ENCODE measurements around the gene DLGAP3. TPM values are rescaled to one million over a fixed set of nuclear protein-coding genes. Genes with fewer than 3 reads are reported as not detected.

DLGAP3 gene
- total and polyA plus RNA-seq, 4 donors: 0.05 to 0.19 (median 0.08) TPM

GRCh38 chr1:34865981-34866761 is 63.3 kb downstream of the DLGAP3 start (continued):
- TF ChIP-seq ZBTB33 (IDR thresholded peaks at IDR 0.05): no peak

DNA sequence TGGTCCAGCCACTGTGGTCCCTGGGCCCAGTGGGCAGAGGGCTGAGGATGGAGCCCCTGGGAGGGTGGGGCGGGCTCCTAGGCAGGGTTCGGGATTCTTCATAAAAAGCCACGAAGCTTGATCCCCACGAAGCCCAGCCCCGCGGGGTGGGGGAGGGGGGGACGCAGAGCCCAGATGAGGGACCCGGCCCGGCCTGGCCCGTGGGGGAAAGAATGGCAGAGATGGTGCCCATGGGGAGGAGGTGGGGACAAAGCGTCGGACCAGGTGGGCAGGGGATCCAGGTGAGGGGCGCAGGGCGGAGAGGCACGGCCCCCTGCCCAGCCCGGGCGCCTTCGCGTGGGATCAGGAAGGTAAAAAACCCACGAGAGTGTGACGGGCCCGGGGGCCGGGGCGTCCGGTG is 63.9 kb downstream of the DLGAP3 start:
- Histone ChIP-seq H3K9me3 (ENCODE audit: control insufficient read depth in 4 of 4, low read length in 3 of 4) (no peaks in the 10 kb centered on the region), H3K4me3 (ENCODE audit: low read depth in 1 of 3, low read length in 3 of 3) (peak overlapping the region; percentile 40 to 68 (median 49)), H3K4me1 (ENCODE audit: control insufficient read depth in 4 of 4, insufficient read depth in 4 of 4, low read length in 3 of 4) (peaks cover 0 to 10% (median 7%) of the 10 kb centered on the region in 4 donors), H3K36me3 (ENCODE audit: control insufficient read depth in 4 of 4, insufficient read depth in 3 of 4, low read depth in 1 of 4, low read length in 3 of 4) (no peaks in the 10 kb centered on the region), H3K9ac (ENCODE audit: low read depth in 1 of 2, low read length in 2 of 2) (peak overlapping the region in 1 of 2 donors; percentile 72), H3K27ac (ENCODE audit: low read depth in 1 of 2, low read length in 2 of 2) (peak overlapping the region; percentile 33 to 42), H3K27me3 (ENCODE audit: control insufficient read depth in 4 of 4, insufficient read depth in 4 of 4, low read length in 3 of 4) (no peaks in the 10 kb centered on the region)
- 21% methylated on average over 25 of the region's 25 CpGs for WGBS
- DNase-seq (ENCODE audit: low spot score): no peak
- no peak for TF ChIP-seq CTCF (IDR thresholded peaks at IDR 0.05; ENCODE audit: low read depth, low read length, missing input control)
- no peak for TF ChIP-seq FOXA1 (IDR thresholded peaks at IDR 0.05)
- TF ChIP-seq, protein P1, sequence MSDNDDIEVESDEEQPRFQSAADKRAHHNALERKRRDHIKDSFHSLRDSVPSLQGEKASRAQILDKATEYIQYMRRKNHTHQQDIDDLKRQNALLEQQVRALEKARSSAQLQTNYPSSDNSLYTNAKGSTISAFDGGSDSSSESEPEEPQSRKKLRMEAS (IDR thresholded peaks at IDR 0.05): no peak
- no peak for TF ChIP-seq REST (IDR thresholded peaks at IDR 0.05)
- no peak for TF ChIP-seq FOXA2 (IDR thresholded peaks at IDR 0.05)
- no peak for TF ChIP-seq RXRA (IDR thresholded peaks at IDR 0.05)
- TF ChIP-seq TAF1 (conservative IDR thresholded peaks at IDR 0.05): no peak
- TF ChIP-seq ZBTB33 (IDR thresholded peaks at IDR 0.05): no peak
- no peak for TF ChIP-seq HNF4A (conservative IDR thresholded peaks at IDR 0.05)
- TF ChIP-seq GABPA (IDR thresholded peaks at IDR 0.05 in 1 of 2, conservative IDR thresholded peaks at IDR 0.05 in 1 of 2): no peak
- no peak for TF ChIP-seq EGR1 (IDR thresholded peaks at IDR 0.05; ENCODE audit: low read depth in 2 of 2)
- no peak for TF ChIP-seq HNF4G (IDR thresholded peaks at IDR 0.05)
- TF ChIP-seq RAD21 (IDR thresholded peaks at IDR 0.05): no peak
- no peak for TF ChIP-seq ATF3 (IDR thresholded peaks at IDR 0.05)
- no peak for TF ChIP-seq SP1 (IDR thresholded peaks at IDR 0.05)
- TF ChIP-seq JUND (IDR thresholded peaks at IDR 0.05): no peak
- TF ChIP-seq NR2F2 (IDR thresholded peaks at IDR 0.05): no peak

Measured in liver (tissue), 9 donors.